Thyroid gland (tissue), 4 donors: ENCODE measurements around the gene NPR1.

Experiments used
- POLR2A ChIP-seq, 2 donors: fragments of 450-650 bp; IDR thresholded peaks; one replicate each; pipeline ENCODE4 v1.6.1; 2017; ENCODE audit warnings: antibody characterized with exemption in 2 of 2, mild to moderate bottlenecking in 2 of 2, moderate library complexity in 1 of 2
- TF ChIP-seq, protein P1 (sequence below), 6 experiments: fragments of 200-600 bp in 3 of 6; fragments of 450-650 bp in 3 of 6; sonication (generic) in 3 of 6; IDR thresholded peaks; one replicate each; pipeline ENCODE4 v1.5.1; 2016 to 2019; ENCODE audit warnings: antibody characterized with exemption in 6 of 6, mild to moderate bottlenecking in 2 of 6, inconsistent platforms in 1 of 6, moderate library complexity in 1 of 6

- TF ChIP-seq, protein P1, sequence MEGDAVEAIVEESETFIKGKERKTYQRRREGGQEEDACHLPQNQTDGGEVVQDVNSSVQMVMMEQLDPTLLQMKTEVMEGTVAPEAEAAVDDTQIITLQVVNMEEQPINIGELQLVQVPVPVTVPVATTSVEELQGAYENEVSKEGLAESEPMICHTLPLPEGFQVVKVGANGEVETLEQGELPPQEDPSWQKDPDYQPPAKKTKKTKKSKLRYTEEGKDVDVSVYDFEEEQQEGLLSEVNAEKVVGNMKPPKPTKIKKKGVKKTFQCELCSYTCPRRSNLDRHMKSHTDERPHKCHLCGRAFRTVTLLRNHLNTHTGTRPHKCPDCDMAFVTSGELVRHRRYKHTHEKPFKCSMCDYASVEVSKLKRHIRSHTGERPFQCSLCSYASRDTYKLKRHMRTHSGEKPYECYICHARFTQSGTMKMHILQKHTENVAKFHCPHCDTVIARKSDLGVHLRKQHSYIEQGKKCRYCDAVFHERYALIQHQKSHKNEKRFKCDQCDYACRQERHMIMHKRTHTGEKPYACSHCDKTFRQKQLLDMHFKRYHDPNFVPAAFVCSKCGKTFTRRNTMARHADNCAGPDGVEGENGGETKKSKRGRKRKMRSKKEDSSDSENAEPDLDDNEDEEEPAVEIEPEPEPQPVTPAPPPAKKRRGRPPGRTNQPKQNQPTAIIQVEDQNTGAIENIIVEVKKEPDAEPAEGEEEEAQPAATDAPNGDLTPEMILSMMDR (IDR thresholded peaks at IDR 0.05): no peak
- no peak for TF ChIP-seq POLR2A (IDR thresholded peaks at IDR 0.05)
These were observed 39.2 kb upstream of the NPR1 start for GRCh38 chr1:153639280-153639679.
